GM18951 (cell line): ENCODE data around the gene DUOXA2.
"Not testable (repeated sequence)": the region's sequence is repeated elsewhere in the genome, so short reads cannot be mapped to it uniquely, and the experiment has no call there.

Experiments used
- POLR2A ChIP-seq: IDR thresholded peaks from 4 replicates; pipeline ENCODE4 v1.6.1; 2011; ENCODE audit warnings: mild to moderate bottlenecking; ENCODE audit not compliant: insufficient read length, insufficient read depth; ENCODE audit errors: extremely low read depth
- in situ Hi-C: fragments of 300-500 bp; cut with MboI; formaldehyde crosslinking; loops from one replicate; pipeline ENCODE4 v1.12.0; 2022; ENCODE audit warnings: low sequenced_read_pairs, mixed read lengths, inconsistent platforms; ENCODE audit not compliant: unreplicated experiment

The DUOXA2 gene

DNA sequence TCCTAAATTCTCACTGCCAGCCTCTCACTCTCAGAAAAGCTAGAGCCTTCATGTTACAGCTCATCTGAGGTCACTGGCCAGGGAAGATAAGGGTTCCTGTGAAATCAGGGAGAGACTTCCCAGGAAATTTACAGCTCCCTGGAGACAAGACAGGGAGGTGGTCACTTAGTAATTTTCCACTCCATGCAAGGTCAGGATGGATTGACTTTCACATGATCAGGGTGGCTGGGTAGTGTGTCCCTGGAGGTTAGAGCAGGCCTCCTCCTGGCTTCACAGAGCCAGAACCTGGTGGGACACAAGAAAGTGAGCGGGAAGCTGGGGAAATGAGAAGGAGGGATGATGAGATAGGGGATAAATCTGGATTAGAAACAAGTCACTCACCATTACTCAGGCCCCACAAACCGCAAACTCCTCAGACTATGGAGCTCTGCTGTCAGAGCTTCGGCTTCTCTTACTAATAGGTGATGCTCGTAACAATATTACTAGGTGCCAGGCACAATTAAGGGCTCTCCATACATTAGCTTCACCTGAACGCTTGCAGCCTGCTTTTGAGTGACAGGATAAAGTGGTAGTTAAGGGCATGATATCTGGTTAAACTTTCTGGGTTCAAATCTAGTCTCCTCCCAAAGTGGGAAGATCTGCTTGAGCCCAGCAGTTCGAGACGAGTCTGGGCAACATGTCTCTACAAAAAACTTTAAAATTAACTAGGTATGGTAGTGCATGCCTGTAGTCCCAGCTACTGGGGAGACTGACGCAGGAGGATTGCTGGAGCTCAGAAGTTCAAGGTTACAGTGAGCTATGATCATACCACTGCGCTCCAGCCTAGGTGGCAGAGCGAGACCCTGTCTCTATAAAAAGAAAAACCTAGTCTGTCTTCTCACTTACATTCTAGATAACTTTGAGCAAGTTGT is 25.1 kb upstream of the DUOXA2 start:
- TF ChIP-seq POLR2A, result no peak
- in situ Hi-C loops, result no loop called here

- in situ Hi-C loops, result no loop called here
- TF ChIP-seq POLR2A, result no peak
These were observed 24.3 kb upstream of the DUOXA2 start for GRCh38 chr15:45089712-45090373.

- no peak for TF ChIP-seq POLR2A
- in situ Hi-C loops, result no loop called here
These were observed 23.0 kb upstream of the DUOXA2 start for GRCh38 chr15:45091161-45091560.

GRCh38 chr15:45091576-45091975 is 22.6 kb upstream of the DUOXA2 start:
- TF ChIP-seq POLR2A, result no peak
- in situ Hi-C loops, result no loop called here

DNA sequence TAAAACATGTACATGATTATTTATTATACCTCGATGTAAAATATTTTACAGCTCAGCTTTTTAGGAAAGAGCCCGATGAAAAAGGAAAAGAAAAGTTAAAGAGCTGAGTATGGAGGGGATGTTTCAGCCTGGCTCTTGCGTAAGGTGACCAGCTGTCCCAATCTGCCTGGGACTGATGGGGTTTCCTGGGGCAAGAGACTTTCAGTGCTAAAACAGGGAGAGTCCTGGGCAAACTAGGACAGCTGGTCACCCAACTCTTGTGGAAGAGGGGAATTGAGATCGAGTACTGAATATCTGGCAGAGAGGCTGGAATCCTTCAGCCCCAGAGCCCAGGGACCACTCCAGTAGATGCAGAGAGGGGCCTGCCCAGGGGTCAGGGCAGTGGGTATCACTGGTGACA is 21.1 kb upstream of the DUOXA2 start:
- no peak for TF ChIP-seq POLR2A
- in situ Hi-C loops, result no loop called here

GRCh38 chr15:45093622-45094357 is 20.3 kb upstream of the DUOXA2 start:
- in situ Hi-C loops, result no loop called here
- no peak for TF ChIP-seq POLR2A

GRCh38 chr15:45094358-45094730 is 19.8 kb upstream of the DUOXA2 start:
- in situ Hi-C loops, result no loop called here
- TF ChIP-seq POLR2A, result no peak

DNA sequence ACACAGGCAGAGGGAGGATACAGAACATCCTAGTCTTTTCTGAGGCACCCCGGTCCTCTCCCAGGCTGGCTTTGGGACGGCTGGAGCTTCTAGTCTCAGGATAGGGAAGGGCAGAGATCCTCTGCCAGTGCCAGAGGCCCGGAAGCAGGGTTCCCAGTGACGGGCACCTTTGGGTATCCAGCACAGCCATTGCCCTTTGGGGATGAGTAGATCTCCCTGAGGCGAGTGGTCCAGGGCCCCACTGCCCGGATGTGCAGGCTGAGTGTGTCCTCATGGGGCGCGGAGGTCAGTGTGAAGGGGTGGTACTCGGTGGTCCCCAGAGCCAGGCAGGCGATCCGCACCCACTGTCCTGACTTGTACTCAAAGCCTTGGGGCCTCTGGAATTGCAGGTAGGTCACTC is 18.5 kb upstream of the DUOXA2 start:
- TF ChIP-seq POLR2A, result no peak

DNA sequence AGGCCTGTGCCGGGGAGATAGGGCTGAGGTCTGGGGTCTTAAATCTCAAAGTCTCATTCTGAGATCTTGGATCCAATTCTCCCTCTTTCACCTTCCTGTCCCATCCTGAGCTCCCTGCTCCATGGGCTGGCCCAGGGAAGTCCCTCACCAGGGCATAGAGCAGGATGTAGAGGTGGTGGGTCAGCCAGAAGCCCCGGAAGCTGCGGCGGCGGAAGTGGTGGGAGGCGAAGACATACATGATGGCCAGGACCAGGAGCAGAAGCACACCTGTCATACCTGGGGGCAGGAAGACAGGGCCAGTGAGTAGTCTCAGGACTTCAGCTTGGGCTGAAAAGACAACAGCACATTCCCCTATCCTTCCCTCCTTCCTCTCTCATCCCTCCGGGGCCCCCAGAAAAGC is 16.7 kb upstream of the DUOXA2 start:
- TF ChIP-seq POLR2A, result no peak
- in situ Hi-C loops, result no loop called here

More for the DNA sequence above, 18.5 kb upstream of the DUOXA2 start:
- in situ Hi-C loops, result no loop called here

GRCh38 chr15:45099549-45100165 is 14.5 kb upstream of the DUOXA2 start:
- no peak for TF ChIP-seq POLR2A

DNA sequence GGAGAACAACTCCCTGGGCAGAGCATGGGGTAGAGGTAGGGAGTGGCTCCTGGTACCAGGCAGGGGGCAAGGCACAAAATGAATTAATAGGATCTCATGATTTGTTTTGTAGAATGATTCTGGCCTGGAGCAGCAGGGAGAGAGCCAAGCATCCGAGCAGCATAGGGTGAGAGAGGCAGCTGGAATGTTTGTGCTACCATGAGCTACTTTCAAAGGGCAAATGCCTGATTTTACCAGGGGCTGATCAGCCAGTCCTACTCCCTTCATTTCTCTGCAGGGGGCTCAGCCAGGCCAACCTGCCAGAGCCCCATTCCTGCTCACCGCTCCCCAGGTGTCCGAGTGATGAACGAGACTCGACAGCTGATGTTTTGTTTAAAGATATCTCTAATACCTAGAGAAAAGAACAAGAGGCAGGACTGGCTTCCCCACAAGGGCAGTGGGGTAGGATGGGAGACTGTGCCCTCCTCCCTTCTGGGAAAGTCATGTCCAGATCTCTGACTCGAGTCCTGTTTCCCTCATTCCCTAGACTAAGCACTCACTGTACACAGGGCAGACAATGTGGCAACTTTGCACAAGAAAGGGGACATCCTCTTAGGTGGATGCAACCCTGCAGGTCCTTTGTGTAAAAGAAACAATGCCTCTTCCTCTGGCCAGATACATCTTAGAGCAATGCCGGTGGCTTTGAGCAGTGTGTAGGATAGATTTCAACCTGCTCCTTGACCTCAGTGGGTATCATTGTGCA is 13.1 kb upstream of the DUOXA2 start:
- no peak for TF ChIP-seq POLR2A
- in situ Hi-C loops, result no loop called here

More at GRCh38 chr15:45099549-45100165, 14.5 kb upstream of the DUOXA2 start:
- in situ Hi-C loops, result no loop called here

- in situ Hi-C loops, result no loop called here
- no peak for TF ChIP-seq POLR2A
These were observed 12.4 kb upstream of the DUOXA2 start for GRCh38 chr15:45101749-45102148.

DNA sequence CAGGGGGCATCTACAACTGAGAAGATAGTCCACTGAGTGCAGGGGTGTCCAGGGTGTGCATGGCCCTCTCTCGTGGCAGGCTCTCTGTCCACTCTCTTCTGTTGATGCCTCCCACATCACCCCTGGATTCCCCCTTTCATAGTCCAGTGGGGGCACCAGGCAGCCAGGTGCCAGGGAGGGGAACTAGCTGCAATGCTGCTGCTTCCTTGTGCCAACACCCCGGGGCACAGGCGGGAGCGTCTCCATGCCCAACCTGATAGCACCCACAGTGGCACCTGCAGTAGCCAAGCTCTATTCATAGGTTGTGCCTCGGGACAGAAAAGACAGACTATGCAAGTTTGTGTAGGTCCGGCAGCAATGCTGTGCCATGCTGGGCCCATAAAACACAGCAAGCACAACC is 11.9 kb upstream of the DUOXA2 start:
- TF ChIP-seq POLR2A, result no peak
- in situ Hi-C loops, result no loop called here

DNA sequence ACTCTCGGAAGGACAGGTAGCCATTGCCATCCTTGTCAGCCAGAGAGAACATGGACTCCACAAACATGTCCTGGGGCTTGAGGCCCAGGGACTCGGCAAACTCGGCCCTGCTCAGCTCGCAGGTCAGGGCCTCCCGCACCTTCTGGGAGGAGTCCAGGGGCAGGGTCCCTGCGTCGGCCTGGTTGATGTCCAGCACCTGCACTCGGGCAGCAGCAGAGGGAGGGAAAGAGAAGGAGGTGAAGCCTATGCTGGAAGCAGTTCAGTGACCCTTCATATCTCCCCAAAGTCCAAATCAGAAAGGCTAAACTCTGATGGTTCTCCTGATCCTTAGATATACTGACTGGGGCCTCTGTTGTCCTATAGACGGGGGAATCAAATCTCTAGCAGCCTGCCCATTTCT is 10.0 kb upstream of the DUOXA2 start:
- in situ Hi-C loops, result not testable (repeated sequence)
